Activated T-helper 2 cell treated with anti-CD3 and anti-CD28 coated beads, Interferon-gamma antibody, Interleukin-2, Interleukin-4, amounts not matched to agents 10 μg/mL and 5 μg/mL and 100 μg/mL, durations not matched to agents 14 hours and 24 hours and 36 hours (primary cell): ENCODE data around the gene NKX2-8. TPM values are rescaled to one million over a fixed set of nuclear protein-coding genes. Genes with fewer than 3 reads are reported as not detected.

Experiments
- DNase-seq: peaks from one replicate; pipeline ENCODE4 v3.0.0; 2021; ENCODE audit warnings: low spot score
- H3K27ac Mint-ChIP-seq: one replicate; pipeline ENCODE4 v1.8.0; 2021; ENCODE audit warnings: mixed read lengths
- H3K27me3 Mint-ChIP-seq: one replicate; pipeline ENCODE4 v1.8.0; 2021; ENCODE audit warnings: low read depth, mixed read lengths
- H3K36me3 Mint-ChIP-seq: one replicate; pipeline ENCODE4 v1.8.0; 2021; ENCODE audit warnings: low read depth, mixed read lengths
- H3K4me1 Mint-ChIP-seq: one replicate; pipeline ENCODE4 v1.8.0; 2021; ENCODE audit warnings: low read depth, mixed read lengths
- H3K4me3 Mint-ChIP-seq: one replicate; pipeline ENCODE4 v1.8.0; 2021; ENCODE audit warnings: low read depth, mild to moderate bottlenecking, moderate library complexity, mixed read lengths
- H3K9me3 Mint-ChIP-seq: one replicate; pipeline ENCODE4 v1.8.0; 2021; ENCODE audit warnings: mixed read lengths
- intact Hi-C: fragments of 100-400 bp; cut with micrococcal nuclease; formaldehyde crosslinking; loops from one replicate; pipeline ENCODE4 v1.15.1; 2023
- total RNA-seq: library from RNA; stranded (reverse); gene quantifications from 2 replicates; pipeline ENCODE4 v1.2.3, GENCODE V29; 2022

The NKX2-8 gene
- total RNA-seq, result not detected in 2 replicates

DNA sequence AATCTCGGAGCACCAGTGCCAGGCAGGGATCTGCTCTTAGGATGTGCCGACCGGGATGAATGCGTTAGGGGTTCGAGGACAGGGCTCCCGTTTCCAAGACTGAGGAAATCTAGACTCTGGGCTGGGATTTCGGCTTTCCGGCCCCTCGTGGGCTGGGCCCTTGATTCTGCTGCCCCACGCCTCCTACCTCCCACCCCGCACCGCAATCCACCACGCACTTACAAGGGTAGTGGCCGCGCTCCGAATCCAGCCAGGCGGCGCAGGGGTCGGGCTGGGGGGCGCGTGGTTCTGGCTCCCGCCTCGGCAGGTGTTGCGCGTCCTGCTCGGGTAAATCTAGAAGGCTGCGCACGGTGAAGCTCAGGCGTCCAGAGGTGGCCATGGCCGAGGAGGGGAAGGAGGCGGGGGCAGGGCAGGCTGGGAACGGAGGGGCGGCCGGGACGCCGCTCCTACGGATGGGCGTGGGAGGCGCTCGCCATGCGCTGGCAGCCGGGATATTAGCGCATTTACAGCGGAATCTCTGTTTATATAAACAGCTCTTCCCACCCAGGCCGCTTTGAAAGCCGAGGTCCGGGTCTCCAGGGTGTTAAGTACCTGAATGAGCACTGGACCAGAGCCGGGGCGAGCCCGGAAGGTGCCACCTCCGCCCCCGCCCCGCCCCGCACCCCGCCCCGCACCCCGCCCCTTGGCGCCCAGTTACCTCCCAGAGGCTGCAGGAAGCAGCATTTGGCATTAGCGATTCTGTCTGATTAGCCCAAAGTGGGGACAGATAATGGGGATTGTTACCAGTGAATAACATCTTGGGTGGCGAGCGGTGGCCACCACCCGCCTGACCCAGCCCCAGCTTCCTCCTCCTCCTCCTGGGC, at the start of gene NKX2-8:
Gene NKX2-8, minus strand, starts transcription at position 604 of the 863 bp plus-strand sequence. Its CDS starts 225 bp downstream, at position 379.
- H3K27me3 Mint-ChIP-seq, result peaks cover 68% of the 10 kb centered on the region
- H3K4me1 Mint-ChIP-seq, result no peaks in the 10 kb centered on the region
- intact Hi-C loops, result loop anchor here (2.0 to 10.0 kb wide), 4 partner anchors 61 to 1633 kb away; partner anchors contain the start of gene NKX2-1
- DNase-seq, result no peak
- no peak within 1 kb of the TSS for H3K4me3 Mint-ChIP-seq
- no peaks in the 10 kb centered on the region for H3K36me3 Mint-ChIP-seq
- no peak within 1 kb of the TSS for H3K27ac Mint-ChIP-seq
- H3K9me3 Mint-ChIP-seq, result no peaks in the 10 kb centered on the region

DNA sequence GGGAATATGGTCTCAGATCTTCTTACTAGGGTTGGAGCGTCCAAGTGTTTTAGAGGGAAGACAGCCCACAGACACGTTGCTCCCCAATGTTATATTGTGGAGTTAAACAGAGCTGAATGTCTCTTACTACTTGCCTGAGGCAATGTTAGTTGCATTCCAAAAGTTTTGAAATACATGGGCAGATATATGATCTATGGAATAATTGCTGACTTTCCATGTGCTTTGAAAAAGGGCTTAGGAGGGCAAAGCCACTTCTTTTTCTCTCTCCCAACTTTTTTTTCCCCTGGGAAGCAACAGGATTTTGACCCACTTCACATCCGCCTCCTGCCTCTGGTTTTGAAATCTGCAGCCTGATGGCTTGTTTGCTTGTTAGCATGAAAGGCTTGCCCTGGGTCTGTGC, 45.6 kb upstream of the NKX2-8 start:
- Mint-ChIP-seq H3K27ac (no peak overlapping the region), H3K27me3 (no peaks in the 10 kb centered on the region), H3K4me3 (no peak overlapping the region), H3K9me3 (no peaks in the 10 kb centered on the region), H3K36me3 (no peaks in the 10 kb centered on the region), H3K4me1 (no peaks in the 10 kb centered on the region)
- intact Hi-C loops, result no loop called here
- DNase-seq, result no peak

GRCh38 chr14:36626151-36626550, 43.7 kb upstream of the NKX2-8 start:
- Mint-ChIP-seq H3K27ac (no peak overlapping the region), H3K36me3 (no peaks in the 10 kb centered on the region), H3K9me3 (no peaks in the 10 kb centered on the region), H3K4me3 (no peak overlapping the region), H3K27me3 (no peaks in the 10 kb centered on the region), H3K4me1 (no peaks in the 10 kb centered on the region)
- no peak for DNase-seq
- intact Hi-C loops, result no loop called here

- DNase-seq, result no peak
- Mint-ChIP-seq H3K9me3 (no peaks in the 10 kb centered on the region), H3K27me3 (no peaks in the 10 kb centered on the region), H3K4me1 (no peaks in the 10 kb centered on the region), H3K27ac (no peak overlapping the region), H3K4me3 (no peak overlapping the region), H3K36me3 (no peaks in the 10 kb centered on the region)
- intact Hi-C loops, result no loop called here
Measured at GRCh38 chr14:36625436-36625835, 43.0 kb upstream of the NKX2-8 start.

GRCh38 chr14:36625014-36625413, 42.6 kb upstream of the NKX2-8 start:
- no peak for DNase-seq
- H3K36me3 Mint-ChIP-seq, result no peaks in the 10 kb centered on the region
- no peaks in the 10 kb centered on the region for H3K4me1 Mint-ChIP-seq
- intact Hi-C loops, result no loop called here
- H3K27ac Mint-ChIP-seq, result no peak overlapping the region
- no peaks in the 10 kb centered on the region for H3K9me3 Mint-ChIP-seq
- H3K4me3 Mint-ChIP-seq, result no peak overlapping the region
- no peaks in the 10 kb centered on the region for H3K27me3 Mint-ChIP-seq

DNA sequence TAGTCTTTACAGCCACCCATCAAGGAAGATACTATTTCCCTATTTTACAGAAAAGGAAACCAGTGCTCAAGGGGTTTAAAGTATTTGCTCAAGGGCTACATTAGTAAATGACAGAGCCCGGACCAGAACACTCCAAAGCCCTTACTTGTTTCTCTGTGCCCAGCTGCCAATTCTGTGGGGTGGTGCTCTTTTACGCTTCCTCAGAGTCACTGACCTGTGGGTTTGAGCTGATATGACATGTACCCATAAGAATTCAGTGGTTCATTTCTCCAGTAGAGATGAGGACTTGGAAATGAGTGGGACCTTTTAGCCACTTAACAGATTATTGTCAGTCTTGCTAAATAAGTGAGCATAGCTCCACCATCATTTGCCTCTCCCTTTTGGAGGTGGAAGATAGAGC, 37.4 kb upstream of the NKX2-8 start:
- intact Hi-C loops, result no loop called here
- no peak overlapping the region for H3K27ac Mint-ChIP-seq
- no peaks in the 10 kb centered on the region for H3K36me3 Mint-ChIP-seq
- H3K4me3 Mint-ChIP-seq, result no peak overlapping the region
- H3K27me3 Mint-ChIP-seq, result no peaks in the 10 kb centered on the region
- H3K4me1 Mint-ChIP-seq, result no peaks in the 10 kb centered on the region
- no peak for DNase-seq
- no peaks in the 10 kb centered on the region for H3K9me3 Mint-ChIP-seq

- no peak for DNase-seq
- intact Hi-C loops, result no loop called here
- Mint-ChIP-seq H3K36me3 (no peaks in the 10 kb centered on the region), H3K27me3 (no peaks in the 10 kb centered on the region), H3K27ac (no peak overlapping the region), H3K9me3 (no peaks in the 10 kb centered on the region), H3K4me1 (no peaks in the 10 kb centered on the region), H3K4me3 (no peak overlapping the region)
Measured at GRCh38 chr14:36619131-36619530, 36.7 kb upstream of the NKX2-8 start.

DNA sequence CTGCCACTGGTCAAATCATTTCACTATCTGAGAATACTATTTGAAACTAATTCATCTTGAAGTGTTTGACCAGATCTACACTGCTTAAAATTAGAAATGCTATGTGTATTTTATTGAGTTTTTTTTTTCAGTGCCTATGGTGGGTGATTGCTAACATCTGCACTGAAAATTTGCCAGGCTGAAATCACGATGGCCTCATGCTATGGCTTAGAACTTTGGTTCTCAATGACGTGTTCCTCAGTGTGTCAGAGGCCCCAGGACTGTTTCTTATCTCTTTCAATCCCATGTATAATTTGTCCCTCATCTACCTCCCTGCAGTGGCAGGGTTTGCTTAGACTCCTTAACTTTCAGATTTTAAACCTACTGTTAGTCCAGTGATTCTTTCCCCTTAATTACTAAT, 36.2 kb upstream of the NKX2-8 start:
- no peaks in the 10 kb centered on the region for H3K27me3 Mint-ChIP-seq
- H3K9me3 Mint-ChIP-seq, result no peaks in the 10 kb centered on the region
- DNase-seq, result no peak
- no peak overlapping the region for H3K27ac Mint-ChIP-seq
- no peaks in the 10 kb centered on the region for H3K36me3 Mint-ChIP-seq
- H3K4me1 Mint-ChIP-seq, result no peaks in the 10 kb centered on the region
- no peak overlapping the region for H3K4me3 Mint-ChIP-seq
- intact Hi-C loops, result no loop called here

- intact Hi-C loops, result no loop called here
- no peaks in the 10 kb centered on the region for H3K9me3 Mint-ChIP-seq
- no peak overlapping the region for H3K27ac Mint-ChIP-seq
- H3K4me1 Mint-ChIP-seq, result no peaks in the 10 kb centered on the region
- no peaks in the 10 kb centered on the region for H3K36me3 Mint-ChIP-seq
- no peak for DNase-seq
- H3K4me3 Mint-ChIP-seq, result no peak overlapping the region
- no peaks in the 10 kb centered on the region for H3K27me3 Mint-ChIP-seq
Measured at GRCh38 chr14:36617824-36618223, 35.4 kb upstream of the NKX2-8 start.

- Mint-ChIP-seq H3K4me3 (no peak overlapping the region), H3K36me3 (no peaks in the 10 kb centered on the region), H3K27me3 (peaks cover 2% of the 10 kb centered on the region)
Measured at GRCh38 chr14:36605506-36605857, 23.1 kb upstream of the NKX2-8 start.

GRCh38 chr14:36604757-36605505, 22.5 kb upstream of the NKX2-8 start:
- no peak overlapping the region for H3K27ac Mint-ChIP-seq
- no peaks in the 10 kb centered on the region for H3K9me3 Mint-ChIP-seq
- H3K4me1 Mint-ChIP-seq, result no peaks in the 10 kb centered on the region
- intact Hi-C loops, result loop anchor here (1.0 to 5.0 kb wide), 2 partner anchors 52 to 533 kb away; no protein-coding TSS in a partner anchor
- no peaks in the 10 kb centered on the region for H3K36me3 Mint-ChIP-seq
- no peak overlapping the region for H3K4me3 Mint-ChIP-seq
- peaks cover 5% of the 10 kb centered on the region for H3K27me3 Mint-ChIP-seq
- DNase-seq, result no peak

More at GRCh38 chr14:36605506-36605857, 23.1 kb upstream of the NKX2-8 start:
- DNase-seq, result no peak
- H3K4me1 Mint-ChIP-seq, result no peaks in the 10 kb centered on the region
- H3K9me3 Mint-ChIP-seq, result no peaks in the 10 kb centered on the region
- H3K27ac Mint-ChIP-seq, result no peak overlapping the region
- intact Hi-C loops, result loop anchor here (1.0 to 5.0 kb wide), 2 partner anchors 52 to 533 kb away; no protein-coding TSS in a partner anchor

GRCh38 chr14:36600431-36600830, 18.0 kb upstream of the NKX2-8 start:
- intact Hi-C loops, result no loop called here

DNA sequence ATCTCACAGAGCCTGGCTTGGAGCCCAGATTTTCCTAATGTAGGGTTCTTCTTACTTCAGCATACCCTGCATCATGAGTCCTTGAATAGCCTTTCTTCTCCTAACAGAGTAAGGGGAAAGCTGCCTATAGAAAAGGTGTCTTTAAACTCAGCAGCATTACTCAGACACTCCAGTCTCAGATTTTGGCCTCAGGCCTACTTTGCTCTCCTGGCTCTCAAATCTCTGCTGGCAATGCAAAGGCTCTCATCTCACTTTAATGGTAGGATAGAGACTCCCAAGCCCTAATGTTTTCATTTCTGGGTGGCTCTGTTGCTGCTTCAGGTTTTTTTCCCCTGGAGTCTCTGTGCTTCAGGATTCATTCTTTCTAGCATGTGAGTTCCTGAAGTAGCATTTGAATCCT, 9.1 kb upstream of the NKX2-8 start:
- no peaks in the 10 kb centered on the region for H3K4me1 Mint-ChIP-seq
- no peaks in the 10 kb centered on the region for H3K9me3 Mint-ChIP-seq
- H3K4me3 Mint-ChIP-seq, result no peak overlapping the region
- H3K27me3 Mint-ChIP-seq, result peaks cover 46% of the 10 kb centered on the region
- no peak overlapping the region for H3K27ac Mint-ChIP-seq
- DNase-seq, result no peak
- intact Hi-C loops, result no loop called here
- H3K36me3 Mint-ChIP-seq, result no peaks in the 10 kb centered on the region

More at GRCh38 chr14:36600431-36600830, 18.0 kb upstream of the NKX2-8 start:
- no peak overlapping the region for H3K4me3 Mint-ChIP-seq
- no peak overlapping the region for H3K27ac Mint-ChIP-seq
- DNase-seq, result no peak
- H3K36me3 Mint-ChIP-seq, result no peaks in the 10 kb centered on the region
- H3K4me1 Mint-ChIP-seq, result no peaks in the 10 kb centered on the region
- H3K27me3 Mint-ChIP-seq, result peaks cover 3% of the 10 kb centered on the region
- H3K9me3 Mint-ChIP-seq, result no peaks in the 10 kb centered on the region
